DOHH2 (cell line): Measurements from ENCODE around the gene MR1.

ENCODE experiments used
- CTCF ChIP-seq: fragments of 200-600 bp; sonication (generic); IDR thresholded peaks from one replicate; pipeline ENCODE4 v1.5.1; 2014; ENCODE audit warnings: antibody characterized with exemption, mild to moderate bottlenecking, low read depth, low read length; ENCODE audit not compliant: poor library complexity, severe bottlenecking
- EZH2phosphoT487 ChIP-seq: fragments of 200-600 bp; sonication (generic); IDR thresholded peaks from 2 replicates; pipeline ENCODE4 v1.6.1; 2017; ENCODE audit warnings: borderline replicate concordance, mild to moderate bottlenecking, antibody characterized with exemption, low read length, moderate library complexity, mixed read lengths

GRCh38 chr1:181106022-181106312 is 72.2 kb downstream of the MR1 start:
- TF ChIP-seq CTCF, result no peak
- TF ChIP-seq EZH2phosphoT487, result no peak
